Esophagus muscularis mucosa (tissue), 4 donors: ENCODE results near the gene EXOSC7.
A peak's percentile ranks its signal among the peaks of the same experiment; 100 is the strongest.

Experiments used
- EP300 ChIP-seq: sonication (generic); formaldehyde crosslinking; IDR thresholded peaks from one replicate; pipeline ENCODE4 v1.6.1; 2017; ENCODE audit warnings: antibody characterized with exemption
- POLR2A ChIP-seq: fragments of 450-650 bp; IDR thresholded peaks from one replicate; pipeline ENCODE4 v1.6.1; 2017; ENCODE audit warnings: antibody characterized with exemption, moderate library complexity, mild to moderate bottlenecking, low read depth
- TF ChIP-seq, protein P1 (sequence below), 3 experiments: fragments of 200-600 bp in 2 of 3; fragments of 450-650 bp in 1 of 3; sonication (generic) in 2 of 3; IDR thresholded peaks; one replicate each; pipeline ENCODE4 v1.5.1; 2017 to 2019; ENCODE audit warnings: antibody characterized with exemption in 3 of 3, mild to moderate bottlenecking in 2 of 3, moderate library complexity in 1 of 3

DNA sequence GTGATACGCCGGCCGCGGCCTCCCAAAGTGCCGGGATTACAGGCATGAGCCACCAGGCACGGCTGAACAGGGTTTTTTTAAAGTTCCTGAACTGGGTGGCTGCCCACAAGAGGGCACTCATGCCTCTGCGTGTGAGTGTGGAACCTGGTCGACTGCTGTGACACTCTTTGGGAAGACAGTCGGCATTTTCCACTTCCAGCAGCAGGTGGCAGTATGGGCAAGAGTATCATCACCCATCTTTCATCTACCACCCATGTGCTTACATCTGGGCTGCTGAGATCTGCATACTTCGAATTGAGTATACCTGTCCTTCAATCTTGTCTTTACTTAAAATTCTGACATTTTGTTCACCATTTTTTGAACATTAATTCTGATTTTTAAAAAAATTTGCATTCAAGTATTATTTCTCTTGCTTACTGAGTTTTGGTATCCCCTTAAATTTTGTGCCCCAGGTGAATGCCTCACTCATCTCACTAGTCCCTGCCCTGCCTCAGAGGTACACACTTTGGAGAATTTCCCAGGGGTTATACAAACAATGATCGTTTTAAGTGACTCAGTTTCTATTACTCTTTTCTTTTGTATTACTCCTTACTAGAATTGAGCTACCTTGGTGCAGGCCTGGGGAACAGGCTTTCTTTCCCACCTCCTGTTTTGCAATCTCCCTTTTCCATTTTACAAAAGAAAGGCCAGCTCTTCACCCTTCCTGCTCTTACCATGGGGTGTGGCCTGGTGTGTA is 61.8 kb downstream of the EXOSC7 start:
- TF ChIP-seq, protein P1, sequence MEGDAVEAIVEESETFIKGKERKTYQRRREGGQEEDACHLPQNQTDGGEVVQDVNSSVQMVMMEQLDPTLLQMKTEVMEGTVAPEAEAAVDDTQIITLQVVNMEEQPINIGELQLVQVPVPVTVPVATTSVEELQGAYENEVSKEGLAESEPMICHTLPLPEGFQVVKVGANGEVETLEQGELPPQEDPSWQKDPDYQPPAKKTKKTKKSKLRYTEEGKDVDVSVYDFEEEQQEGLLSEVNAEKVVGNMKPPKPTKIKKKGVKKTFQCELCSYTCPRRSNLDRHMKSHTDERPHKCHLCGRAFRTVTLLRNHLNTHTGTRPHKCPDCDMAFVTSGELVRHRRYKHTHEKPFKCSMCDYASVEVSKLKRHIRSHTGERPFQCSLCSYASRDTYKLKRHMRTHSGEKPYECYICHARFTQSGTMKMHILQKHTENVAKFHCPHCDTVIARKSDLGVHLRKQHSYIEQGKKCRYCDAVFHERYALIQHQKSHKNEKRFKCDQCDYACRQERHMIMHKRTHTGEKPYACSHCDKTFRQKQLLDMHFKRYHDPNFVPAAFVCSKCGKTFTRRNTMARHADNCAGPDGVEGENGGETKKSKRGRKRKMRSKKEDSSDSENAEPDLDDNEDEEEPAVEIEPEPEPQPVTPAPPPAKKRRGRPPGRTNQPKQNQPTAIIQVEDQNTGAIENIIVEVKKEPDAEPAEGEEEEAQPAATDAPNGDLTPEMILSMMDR (IDR thresholded peaks at IDR 0.05): peak; percentile 87 to 98 (median 88)
- TF ChIP-seq EP300 (no peak), POLR2A (no peak)
